ENCODE data around the gene APOA4.

GRCh38 chr11:116870054-116870453, 47.0 kb upstream of the APOA4 start:
- TF ChIP-seq TCF7 (IDR thresholded peaks at IDR 0.05; ENCODE audit: low read depth): no peak
- TF ChIP-seq MED1 (CRISPR knock-in tag; IDR thresholded peaks at IDR 0.05): no peak
- no peak for TF ChIP-seq ZNF552 (CRISPR knock-in tag; IDR thresholded peaks at IDR 0.05; ENCODE audit: borderline replicate concordance)
- TF ChIP-seq FIP1L1 (IDR thresholded peaks at IDR 0.05; ENCODE audit: borderline replicate concordance, insufficient read depth, low read depth, low read length): no peak
- no peak for TF ChIP-seq CREM (IDR thresholded peaks at IDR 0.05)
- TF ChIP-seq CREM (CRISPR knock-in tag; IDR thresholded peaks at IDR 0.05): no peak
- no peak for TF ChIP-seq E2F1 (CRISPR knock-in tag; IDR thresholded peaks at IDR 0.05)
- no peak for TF ChIP-seq ZNF570 (CRISPR knock-in tag; IDR thresholded peaks at IDR 0.05; ENCODE audit: borderline replicate concordance)
- no peak for TF ChIP-seq UBTF (CRISPR knock-in tag; IDR thresholded peaks at IDR 0.05)
- TF ChIP-seq ZNF563 (CRISPR knock-in tag; IDR thresholded peaks at IDR 0.05): no peak

Data from HepG2 (cell line).